Measurements from ENCODE around the gene CNTNAP2.

- TF ChIP-seq CTCF (IDR thresholded peaks at IDR 0.05) (no peak), POLR2A (IDR thresholded peaks at IDR 0.05) (no peak)
Observed at GRCh38 chr7:146542101-146542500, 425.5 kb downstream of the CNTNAP2 start.

Data from lower leg skin (tissue), 3 donors.